Measurements from ENCODE around the gene VASN. TPM values are rescaled to one million over a fixed set of nuclear protein-coding genes. Genes with fewer than 3 reads are reported as not detected.

The VASN gene
- total RNA-seq, 1 experiment from 2014 or later, result 18.1 TPM

- no peaks in the 10 kb centered on the region for H3K9me3 Mint-ChIP-seq (ENCODE audit: low read depth, unreplicated experiment)
- no peak overlapping the region for H3K4me3 Mint-ChIP-seq (ENCODE audit: low read depth, unreplicated experiment)
- CTCF ChIA-PET, result interaction anchor here (0.6 kb wide), 1 partner anchor 260 kb away, joined by 3 read pairs; no protein-coding TSS in a partner anchor
- no peaks in the 10 kb centered on the region for H3K27me3 Mint-ChIP-seq (ENCODE audit: unreplicated experiment)
- BruUV-seq (replicated peaks), result no TSS peak
- no peaks in the 10 kb centered on the region for H3K4me1 Mint-ChIP-seq (ENCODE audit: low read depth, unreplicated experiment)
- DNase-seq, result no peak
- intact Hi-C loops (cut with micrococcal nuclease; ENCODE audit: unreplicated experiment), result no loop called here
- H3K27ac Mint-ChIP-seq (ENCODE audit: unreplicated experiment), result no peak overlapping the region
- H3K36me3 Mint-ChIP-seq (ENCODE audit: insufficient read depth, unreplicated experiment), result peaks cover 77% of the 10 kb centered on the region
- TF ChIP-seq, protein P1, sequence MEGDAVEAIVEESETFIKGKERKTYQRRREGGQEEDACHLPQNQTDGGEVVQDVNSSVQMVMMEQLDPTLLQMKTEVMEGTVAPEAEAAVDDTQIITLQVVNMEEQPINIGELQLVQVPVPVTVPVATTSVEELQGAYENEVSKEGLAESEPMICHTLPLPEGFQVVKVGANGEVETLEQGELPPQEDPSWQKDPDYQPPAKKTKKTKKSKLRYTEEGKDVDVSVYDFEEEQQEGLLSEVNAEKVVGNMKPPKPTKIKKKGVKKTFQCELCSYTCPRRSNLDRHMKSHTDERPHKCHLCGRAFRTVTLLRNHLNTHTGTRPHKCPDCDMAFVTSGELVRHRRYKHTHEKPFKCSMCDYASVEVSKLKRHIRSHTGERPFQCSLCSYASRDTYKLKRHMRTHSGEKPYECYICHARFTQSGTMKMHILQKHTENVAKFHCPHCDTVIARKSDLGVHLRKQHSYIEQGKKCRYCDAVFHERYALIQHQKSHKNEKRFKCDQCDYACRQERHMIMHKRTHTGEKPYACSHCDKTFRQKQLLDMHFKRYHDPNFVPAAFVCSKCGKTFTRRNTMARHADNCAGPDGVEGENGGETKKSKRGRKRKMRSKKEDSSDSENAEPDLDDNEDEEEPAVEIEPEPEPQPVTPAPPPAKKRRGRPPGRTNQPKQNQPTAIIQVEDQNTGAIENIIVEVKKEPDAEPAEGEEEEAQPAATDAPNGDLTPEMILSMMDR (IDR thresholded peaks at IDR 0.05; ENCODE audit: unreplicated experiment), result no peak
These were observed 32.2 kb upstream of the VASN start for GRCh38 chr16:4339455-4339854.

DNA sequence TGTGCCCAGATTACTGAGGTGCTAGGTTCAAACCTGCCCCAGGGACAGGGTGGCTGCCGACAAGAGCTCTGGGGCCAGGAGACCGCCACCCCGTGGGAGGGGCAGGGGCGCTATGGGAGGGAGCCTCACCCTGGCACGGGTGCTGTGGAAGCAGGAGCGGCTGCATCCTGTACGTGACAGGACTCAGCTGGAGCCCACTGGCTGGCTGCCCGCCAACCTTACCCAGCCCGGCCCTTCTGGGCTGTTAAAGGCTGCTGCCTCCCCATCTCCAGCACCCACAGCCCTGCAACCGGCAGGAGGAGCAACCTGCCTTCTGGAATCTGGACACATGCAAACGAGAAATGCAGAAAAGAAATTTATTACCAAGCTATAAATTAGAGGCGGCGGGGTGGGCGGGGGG lies 31.7 kb upstream of the VASN start:
- DNase-seq, result no peak
- Mint-ChIP-seq H3K27ac (ENCODE audit: unreplicated experiment) (no peak overlapping the region), H3K36me3 (ENCODE audit: insufficient read depth, unreplicated experiment) (peaks cover 74% of the 10 kb centered on the region), H3K27me3 (ENCODE audit: unreplicated experiment) (no peaks in the 10 kb centered on the region), H3K9me3 (ENCODE audit: low read depth, unreplicated experiment) (no peaks in the 10 kb centered on the region), H3K4me3 (ENCODE audit: low read depth, unreplicated experiment) (no peak overlapping the region), H3K4me1 (ENCODE audit: low read depth, unreplicated experiment) (no peaks in the 10 kb centered on the region)
- CTCF ChIA-PET, result no interaction called here
- intact Hi-C loops (cut with micrococcal nuclease; ENCODE audit: unreplicated experiment), result no loop called here
- TF ChIP-seq, protein P1 (IDR thresholded peaks at IDR 0.05; ENCODE audit: unreplicated experiment), result no peak
- BruUV-seq (replicated peaks), result no TSS peak

GRCh38 chr16:4340443-4340842 lies 31.2 kb upstream of the VASN start:
- Mint-ChIP-seq H3K36me3 (ENCODE audit: insufficient read depth, unreplicated experiment) (peaks cover 74% of the 10 kb centered on the region), H3K4me1 (ENCODE audit: low read depth, unreplicated experiment) (no peaks in the 10 kb centered on the region), H3K27ac (ENCODE audit: unreplicated experiment) (no peak overlapping the region), H3K27me3 (ENCODE audit: unreplicated experiment) (no peaks in the 10 kb centered on the region), H3K4me3 (ENCODE audit: low read depth, unreplicated experiment) (no peak overlapping the region), H3K9me3 (ENCODE audit: low read depth, unreplicated experiment) (no peaks in the 10 kb centered on the region)
- intact Hi-C loops (cut with micrococcal nuclease; ENCODE audit: unreplicated experiment), result no loop called here
- TF ChIP-seq, protein P1 (IDR thresholded peaks at IDR 0.05; ENCODE audit: unreplicated experiment), result no peak
- BruUV-seq (replicated peaks), result no TSS peak
- CTCF ChIA-PET, result interaction anchor here (0.7 kb wide), 1 partner anchor 17 kb away, joined by 3 read pairs; no protein-coding TSS in a partner anchor
- DNase-seq, result no peak

DNA sequence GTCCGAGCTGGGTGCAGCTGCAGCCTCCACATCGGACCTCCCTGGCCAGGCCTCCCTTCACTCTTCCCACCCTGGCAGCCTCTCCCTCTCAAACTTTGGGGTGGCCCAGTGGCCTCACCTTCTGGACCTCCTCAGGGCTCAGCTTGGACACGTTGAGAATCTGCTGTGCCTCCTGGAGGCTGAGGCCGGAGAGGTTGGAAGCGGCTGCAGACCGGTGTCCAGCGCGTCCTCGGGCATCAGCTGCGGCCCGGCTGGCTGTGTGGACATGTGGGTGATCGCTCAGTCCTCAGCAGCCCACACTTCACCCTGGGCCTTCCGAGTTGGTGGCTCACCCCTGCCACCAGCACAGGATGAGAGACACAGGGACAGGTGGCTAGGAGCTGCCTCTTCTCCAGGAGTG lies 30.4 kb upstream of the VASN start:
- Mint-ChIP-seq H3K4me3 (ENCODE audit: low read depth, unreplicated experiment) (no peak overlapping the region), H3K27ac (ENCODE audit: unreplicated experiment) (no peak overlapping the region), H3K36me3 (ENCODE audit: insufficient read depth, unreplicated experiment) (peaks cover 73% of the 10 kb centered on the region), H3K9me3 (ENCODE audit: low read depth, unreplicated experiment) (no peaks in the 10 kb centered on the region), H3K27me3 (ENCODE audit: unreplicated experiment) (no peaks in the 10 kb centered on the region), H3K4me1 (ENCODE audit: low read depth, unreplicated experiment) (no peaks in the 10 kb centered on the region)
- DNase-seq, result no peak
- intact Hi-C loops (cut with micrococcal nuclease; ENCODE audit: unreplicated experiment), result no loop called here
- TF ChIP-seq, protein P1 (IDR thresholded peaks at IDR 0.05; ENCODE audit: unreplicated experiment), result no peak
- CTCF ChIA-PET, result interaction anchor here (0.9 kb wide), 1 partner anchor 13 kb away, joined by 3 read pairs; no protein-coding TSS in a partner anchor
- no TSS peak for BruUV-seq (replicated peaks)

Data from Calu3 (cell line).